CD4-positive, alpha-beta T cell treated with Interleukin-12 subunit alpha and Interleukin-12 subunit beta, for 1 hour (primary cell): ENCODE results near the gene ZDHHC17.

Experiments used
- DNase-seq: peaks from one replicate; pipeline ENCODE4 v3.0.0-alpha.2; 2020

The ZDHHC17 gene

DNA sequence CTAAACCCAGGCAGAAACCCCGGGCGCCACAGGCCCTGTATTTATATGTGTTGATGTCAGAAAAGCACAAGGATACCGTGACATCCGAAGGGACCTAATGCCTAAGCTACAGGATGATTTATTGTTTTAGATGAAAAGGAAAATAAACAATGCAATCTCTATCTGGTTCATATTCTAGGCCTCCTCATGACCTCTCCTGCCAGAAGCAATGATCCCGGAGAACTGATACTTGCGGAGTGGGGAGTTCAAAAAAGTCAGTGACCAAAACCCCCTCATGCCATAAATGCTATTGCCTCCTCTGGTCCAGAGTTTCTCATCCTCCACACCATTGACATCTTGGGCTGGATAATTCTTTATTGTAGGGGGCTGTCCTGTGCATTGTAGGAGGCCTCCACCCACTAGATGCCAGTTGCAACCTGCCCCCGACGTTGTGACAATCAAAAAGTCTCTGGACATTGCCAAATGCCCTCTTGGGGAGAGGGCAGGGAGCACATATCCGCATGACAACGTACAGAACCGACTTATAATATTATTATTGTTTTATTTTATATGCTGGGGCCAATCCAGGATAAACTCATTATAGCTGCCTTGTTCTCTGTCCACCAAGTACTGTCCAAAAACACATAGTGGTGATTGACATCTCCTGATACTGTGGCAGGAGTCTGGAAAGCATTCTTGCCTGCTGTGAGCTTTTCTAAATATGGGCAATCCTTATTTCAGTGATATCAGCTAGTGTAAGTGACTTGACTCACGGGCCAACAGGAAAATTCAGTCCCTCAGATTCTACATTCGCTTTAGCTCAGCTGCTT lies 116.0 kb downstream of the ZDHHC17 start:
- DNase-seq, result no peak

DNA sequence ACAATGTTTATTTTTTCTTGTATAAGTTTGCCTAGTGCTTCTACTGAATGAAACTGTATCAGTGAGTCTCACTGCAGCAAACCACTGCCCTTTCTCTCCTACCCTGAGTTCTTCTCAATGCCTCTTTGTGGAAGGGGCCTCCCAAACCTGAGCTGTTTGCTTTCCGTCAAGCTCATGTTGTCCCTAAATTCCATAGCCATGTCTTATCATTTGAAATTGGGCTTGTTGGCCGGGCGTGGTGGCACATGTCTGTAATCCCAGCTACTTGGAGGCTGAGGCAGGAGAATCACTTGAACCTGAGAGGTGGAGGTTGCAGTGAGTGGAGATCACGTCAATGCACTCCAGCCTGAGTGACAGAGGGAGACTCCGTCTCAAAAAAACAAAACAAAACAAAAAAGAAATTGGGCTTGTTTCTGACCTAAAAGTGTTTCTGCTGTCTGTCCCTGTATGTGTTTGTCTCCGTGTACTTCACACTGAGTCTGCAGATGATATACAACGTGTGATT lies 116.7 kb downstream of the ZDHHC17 start:
- no peak for DNase-seq

DNA sequence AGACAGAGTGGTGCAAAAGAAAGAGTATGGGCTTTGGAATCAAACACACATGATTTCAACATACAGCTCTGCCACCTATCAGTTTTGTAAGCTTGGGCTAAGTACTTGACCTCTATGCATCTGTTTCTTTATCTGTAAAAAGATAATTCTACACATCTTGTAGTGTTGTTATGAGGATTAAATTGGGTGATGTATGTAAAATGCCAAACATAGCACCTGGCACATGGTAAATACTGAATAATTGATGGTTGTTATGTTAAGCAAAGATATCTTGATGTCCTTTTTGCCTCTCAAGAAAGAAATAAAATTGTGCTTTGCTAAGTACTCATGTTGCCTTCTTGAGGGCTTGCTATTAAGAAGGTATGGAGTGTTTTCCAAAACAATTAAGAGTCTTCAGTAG lies 117.2 kb downstream of the ZDHHC17 start:
- DNase-seq, result no peak

DNA sequence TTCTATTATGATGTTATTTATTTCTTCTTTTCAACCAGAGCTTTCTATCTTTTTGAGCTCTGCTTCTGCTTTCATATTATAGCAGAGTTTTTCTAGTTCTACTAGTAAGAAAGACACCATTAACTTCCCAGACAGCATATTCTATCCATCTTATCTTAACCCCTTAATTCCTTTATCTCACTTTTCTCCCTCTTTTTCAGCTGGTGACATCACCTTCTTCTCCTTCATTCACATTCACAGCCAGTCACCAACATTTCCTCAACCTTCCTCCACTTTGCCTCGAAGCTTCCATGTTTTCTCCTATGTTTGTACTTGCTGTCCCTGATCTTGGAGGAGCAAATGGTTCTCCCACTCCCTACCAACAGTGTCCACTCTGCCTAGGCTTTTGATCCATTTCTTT lies 118.5 kb downstream of the ZDHHC17 start:
- DNase-seq, result no peak

DNA sequence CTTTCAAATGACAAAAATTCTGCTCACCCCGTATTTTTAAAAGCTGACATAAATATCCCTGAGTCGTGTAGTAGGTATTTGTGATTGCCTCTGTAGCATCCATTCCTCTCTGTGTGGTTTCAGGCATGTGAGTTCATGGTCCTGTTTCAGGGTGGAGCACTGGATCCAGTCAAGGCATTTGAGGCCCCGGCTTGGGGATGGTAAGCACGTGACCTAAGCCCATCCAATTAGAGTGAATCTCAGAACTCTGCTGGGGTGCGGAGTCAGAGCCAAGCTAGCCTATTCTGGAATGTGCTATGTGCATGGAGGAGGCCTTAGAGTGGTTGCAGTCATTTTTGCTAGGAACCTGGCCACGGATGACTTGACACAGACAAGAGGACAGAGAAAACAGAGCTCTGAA lies 119.2 kb downstream of the ZDHHC17 start:
- DNase-seq, result no peak

DNA sequence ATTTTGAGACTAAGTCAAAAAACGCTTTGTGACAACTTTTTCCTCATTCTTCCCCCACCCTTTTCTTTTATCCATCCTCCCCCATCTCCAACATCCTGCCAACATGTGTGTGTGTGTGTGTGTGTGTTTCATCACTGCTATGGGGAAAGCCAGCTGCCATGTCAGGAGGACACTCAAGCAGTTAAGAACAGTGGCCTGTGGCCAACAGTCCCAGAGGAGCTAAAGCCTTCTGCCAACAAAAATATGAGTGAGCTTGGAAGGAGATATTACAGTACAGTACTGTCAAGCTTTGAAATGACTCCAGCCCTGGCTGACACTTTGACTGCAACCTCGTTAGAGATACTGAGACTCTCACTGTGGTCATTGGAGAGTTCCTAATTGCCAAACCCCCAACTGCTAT lies 119.9 kb downstream of the ZDHHC17 start:
- no peak for DNase-seq

DNA sequence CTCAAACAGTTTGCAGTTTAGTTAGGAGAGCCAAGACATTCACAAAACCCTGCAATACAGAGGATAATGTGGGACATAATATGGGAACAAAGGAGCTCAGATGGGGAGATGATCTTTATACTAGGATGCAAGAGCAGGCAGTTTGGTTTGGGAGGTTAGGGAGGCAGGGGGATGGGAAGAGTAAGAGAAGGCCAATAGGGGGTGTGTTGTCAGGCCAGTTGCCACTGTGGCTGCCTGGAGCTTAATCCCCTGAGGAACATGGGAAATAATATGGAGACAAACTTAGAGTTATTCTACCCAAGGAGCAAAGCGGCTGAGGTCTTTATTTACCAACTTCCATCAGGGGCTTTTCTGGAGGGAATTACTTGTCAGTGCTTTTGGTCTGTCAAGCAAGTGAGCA lies 124.9 kb downstream of the ZDHHC17 start:
- DNase-seq, result no peak

DNA sequence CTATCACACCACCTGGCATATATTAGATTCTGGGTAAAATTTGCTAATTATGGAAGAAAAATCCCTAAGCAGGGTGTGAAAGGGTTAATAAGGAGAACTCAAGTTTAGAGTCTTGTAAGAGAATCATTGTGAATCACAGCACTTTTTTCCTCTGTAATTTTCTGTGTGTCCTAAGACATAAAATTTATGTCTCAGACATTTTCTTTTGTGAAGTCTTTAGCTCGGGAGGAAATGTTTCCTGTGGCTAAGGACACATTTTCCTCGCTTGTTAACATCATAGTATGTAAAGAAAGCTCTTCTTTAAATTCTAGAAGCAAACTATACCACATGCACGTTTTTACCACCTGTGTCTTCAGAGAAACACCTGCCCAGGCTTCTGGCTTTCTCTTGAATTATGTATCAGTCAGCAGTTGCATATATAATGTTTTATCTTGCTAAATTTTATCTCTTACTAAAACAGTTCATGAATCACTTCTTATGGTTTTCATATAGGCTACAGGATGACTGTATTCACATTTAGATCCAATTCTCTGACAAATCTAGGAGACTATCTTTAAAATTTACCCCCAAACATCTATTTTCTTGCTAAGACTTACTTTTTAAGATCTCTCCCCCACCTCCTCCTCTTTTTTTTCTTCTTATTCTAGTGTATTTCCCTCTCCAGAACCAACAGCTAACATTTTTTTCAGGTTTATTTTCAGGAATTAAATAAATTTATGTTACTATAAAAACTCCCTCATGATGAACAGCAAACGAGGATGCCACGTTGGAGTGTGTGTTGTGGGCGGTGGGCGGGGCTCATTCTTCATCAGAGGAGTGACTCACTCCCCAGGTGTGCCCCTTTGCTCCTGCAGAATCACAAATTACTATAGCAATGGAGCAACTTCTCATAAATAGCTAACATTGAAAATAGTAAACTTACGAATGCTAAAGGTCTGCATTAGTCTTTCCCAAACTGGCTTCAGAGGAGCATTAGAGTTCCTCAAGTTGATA lies 126.5 kb downstream of the ZDHHC17 start:
- DNase-seq, result no peak

DNA sequence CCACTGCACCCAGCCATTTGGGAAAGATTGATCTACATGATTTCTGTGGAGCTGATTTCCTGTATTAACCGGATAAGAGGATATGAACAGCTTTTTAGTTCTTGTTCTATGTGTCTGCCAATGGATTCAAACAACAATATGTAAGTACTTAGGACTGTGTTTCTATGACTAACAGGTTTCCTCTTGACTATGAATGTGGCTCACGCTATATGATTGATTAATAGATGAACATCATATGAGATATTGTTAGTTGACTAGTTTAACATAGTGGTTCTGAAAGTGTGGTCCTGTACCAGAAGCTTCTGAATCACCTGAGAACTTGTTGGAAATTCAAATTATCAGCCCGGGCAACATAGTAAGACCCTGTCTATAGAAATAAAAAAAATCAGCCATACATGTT lies 127.7 kb downstream of the ZDHHC17 start:
- DNase-seq, result no peak

DNA sequence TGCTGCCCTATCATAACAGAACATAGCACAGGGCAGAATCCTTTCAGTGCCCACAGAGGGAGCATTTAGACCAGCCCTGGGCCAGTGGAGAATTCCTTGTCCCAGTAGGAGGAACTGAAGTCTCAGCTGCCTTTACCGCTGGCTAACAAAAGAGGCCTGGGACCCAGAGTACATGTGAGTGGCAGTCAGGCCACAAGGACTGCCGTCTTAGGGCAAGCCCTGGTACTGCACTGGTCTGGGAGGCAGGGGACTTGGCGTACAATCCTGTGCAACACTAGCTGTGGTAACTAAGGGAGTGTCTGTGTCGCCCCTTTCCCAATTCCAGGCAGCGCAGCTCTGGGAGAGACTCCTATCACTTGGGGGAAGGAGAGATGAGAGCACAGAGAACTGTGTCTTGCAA lies 131.9 kb downstream of the ZDHHC17 start:
- DNase-seq, result no peak

DNA sequence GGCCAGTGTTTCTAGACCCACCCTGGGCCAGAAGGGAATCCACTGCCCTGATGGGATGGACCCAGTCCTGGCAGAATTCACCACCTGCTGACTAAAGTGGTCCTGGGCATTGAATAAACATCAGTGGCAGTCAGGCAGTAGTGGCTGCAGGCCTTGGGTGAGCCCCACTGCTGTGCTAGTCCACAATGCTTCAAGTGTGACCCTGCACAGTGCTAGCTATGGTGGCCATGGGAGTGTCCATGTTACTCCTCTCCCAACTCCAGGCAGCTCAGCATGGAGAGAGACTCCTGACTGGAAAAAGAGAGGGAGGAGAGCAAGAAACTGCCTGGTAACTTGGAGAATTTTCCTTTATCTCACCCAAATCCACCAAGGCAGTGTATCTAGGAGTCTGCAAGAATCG lies 132.4 kb downstream of the ZDHHC17 start:
- DNase-seq, result no peak

DNA sequence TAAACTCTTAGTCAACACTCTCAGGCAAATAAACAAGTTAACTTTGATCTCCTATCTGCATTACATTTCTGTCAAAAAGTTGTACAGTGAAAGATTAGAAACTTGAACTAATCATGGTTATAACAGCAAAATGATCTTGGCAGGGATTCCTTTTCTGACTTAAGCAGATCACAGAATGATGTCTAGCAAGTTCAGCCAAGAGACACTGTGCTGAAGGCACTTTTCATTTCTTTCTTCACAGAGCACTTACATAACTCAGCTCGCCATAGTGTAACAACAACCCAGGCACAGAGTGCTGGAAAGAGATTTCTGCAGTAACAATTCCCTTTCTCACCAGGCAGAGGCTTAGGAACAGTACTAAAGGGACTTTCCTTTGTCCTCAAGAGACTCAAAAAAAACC lies 134.5 kb downstream of the ZDHHC17 start:
- no peak for DNase-seq

DNA sequence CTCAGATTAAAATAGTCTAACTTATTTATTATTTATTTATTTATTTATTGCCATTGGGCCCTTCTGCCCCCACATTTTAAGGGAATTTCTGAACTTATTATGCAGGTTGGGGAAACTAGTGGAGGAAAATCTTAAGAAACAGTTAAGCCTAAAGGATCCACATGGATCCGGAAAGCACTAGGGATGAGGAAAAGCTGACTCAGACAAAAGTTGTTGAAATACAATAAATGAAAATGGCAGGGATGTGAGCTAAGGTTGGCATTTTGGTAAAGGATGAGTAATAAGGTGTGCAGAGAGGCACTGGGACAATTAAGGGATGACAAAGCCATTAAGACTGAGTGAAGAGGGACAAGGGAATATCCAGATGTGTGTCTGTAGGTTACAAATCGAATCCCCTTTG lies 135.6 kb downstream of the ZDHHC17 start:
- no peak for DNase-seq

DNA sequence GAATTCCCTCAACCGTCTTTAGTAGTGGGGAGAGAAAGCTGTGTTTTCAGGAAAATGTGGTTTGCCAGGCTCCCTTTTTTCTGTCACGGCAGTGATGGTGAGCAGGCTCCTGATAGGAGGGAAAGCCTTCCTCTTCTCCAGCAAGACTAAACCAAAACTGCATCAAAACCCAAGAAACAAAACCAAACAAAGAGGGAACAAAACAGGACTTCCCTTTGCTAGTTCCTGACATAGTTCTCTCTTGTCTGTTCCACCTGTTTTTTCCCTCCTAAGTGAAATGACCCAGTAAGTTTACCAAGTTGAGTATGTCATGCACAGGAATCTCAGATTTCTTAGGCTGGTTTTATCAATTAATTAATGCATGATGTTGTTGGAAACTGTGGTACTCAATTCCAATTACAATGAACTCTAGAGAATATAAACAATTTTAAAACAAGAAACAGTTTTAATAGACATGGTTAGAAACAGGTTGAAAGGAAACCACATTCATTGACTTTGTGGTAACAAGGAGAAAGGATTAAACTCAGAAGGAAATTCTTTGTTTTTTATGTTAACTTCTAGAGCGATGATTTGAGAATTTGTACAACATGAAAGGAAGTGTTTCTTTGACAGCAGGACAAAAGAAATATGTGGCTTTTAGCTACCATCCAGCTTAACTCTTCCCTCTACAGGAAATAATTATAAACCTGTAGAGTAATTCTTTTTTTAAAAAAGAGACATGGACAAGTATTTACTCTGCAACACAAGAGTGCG lies 137.9 kb downstream of the ZDHHC17 start:
- no peak for DNase-seq
